ENCODE results near the gene GABRP.
"Not testable (repeated sequence)": the region's sequence is repeated elsewhere in the genome, so short reads cannot be mapped to it uniquely, and the experiment has no call there.

The GABRP gene, protein sequence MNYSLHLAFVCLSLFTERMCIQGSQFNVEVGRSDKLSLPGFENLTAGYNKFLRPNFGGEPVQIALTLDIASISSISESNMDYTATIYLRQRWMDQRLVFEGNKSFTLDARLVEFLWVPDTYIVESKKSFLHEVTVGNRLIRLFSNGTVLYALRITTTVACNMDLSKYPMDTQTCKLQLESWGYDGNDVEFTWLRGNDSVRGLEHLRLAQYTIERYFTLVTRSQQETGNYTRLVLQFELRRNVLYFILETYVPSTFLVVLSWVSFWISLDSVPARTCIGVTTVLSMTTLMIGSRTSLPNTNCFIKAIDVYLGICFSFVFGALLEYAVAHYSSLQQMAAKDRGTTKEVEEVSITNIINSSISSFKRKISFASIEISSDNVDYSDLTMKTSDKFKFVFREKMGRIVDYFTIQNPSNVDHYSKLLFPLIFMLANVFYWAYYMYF

DNA sequence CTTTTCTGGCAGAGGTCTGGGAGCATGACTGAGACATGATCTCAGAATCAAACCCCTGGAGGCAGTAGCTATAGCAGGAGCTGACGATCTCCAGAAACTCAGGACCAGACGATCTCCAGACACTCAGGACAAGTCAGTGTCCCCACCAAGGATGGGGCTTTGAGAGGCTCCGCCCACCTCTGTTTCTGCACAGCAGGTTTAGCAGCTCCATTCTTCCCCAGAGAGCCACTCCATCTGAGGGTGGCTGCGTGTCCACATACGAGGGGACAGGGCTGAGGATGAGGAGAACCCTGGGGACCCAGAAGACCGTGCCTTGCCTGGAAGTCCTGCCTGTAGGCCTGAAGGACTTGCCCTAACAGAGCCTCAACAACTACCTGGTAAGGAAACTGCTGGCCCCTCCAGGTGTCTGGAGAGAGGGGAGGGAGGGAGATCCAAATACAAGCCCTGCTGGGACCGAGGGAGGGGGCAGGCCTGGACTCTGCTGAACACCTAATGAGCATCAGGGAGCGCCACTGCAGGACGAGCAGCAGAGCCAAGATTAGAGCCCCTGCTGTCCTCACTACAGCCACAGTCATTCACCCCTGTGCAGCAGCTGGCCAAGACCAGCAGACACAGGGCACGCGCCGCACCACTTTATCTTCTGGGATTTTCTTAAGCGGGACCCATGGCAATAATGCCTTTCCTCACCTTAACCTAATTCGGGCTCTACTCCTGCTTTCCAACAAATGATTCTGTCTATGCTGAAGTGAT lies at the start of gene GABRP:
Gene GABRP (plus strand): TSS at position 228 of the 750 bp plus-strand sequence. CDS start 4,891 bp downstream, outside the sequence.
- DNase-seq (ENCODE audit: low spot score) = no peak

GRCh38 chr5:170736966-170737365 lies 46.6 kb upstream of the GABRP start:
- DNase-seq (ENCODE audit: low spot score) = no peak

- DNase-seq (ENCODE audit: low spot score) = no peak
These were observed 45.9 kb upstream of the GABRP start for GRCh38 chr5:170737591-170737990.

- DNase-seq (ENCODE audit: low spot score) = no peak
These were observed 44.7 kb upstream of the GABRP start for GRCh38 chr5:170738840-170739239.

DNA sequence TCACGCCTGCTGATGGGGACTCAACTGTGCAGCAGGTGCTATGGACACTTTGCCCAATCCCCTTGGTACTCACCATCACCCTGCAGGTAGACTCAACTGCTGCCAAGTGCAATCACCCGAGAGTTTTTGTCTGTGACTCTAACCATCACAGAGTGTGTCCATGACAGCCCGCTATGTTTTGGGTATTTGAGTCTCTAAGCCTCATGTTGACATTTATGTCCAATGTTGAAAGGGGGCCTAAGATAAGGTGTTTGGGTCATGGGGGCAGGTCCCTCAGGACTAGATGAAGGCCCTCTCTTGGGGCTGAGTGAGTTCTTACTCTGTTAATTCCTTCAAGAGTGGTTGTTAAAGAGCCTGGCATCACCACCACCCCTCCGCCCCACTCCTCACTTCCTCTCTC lies 44.1 kb upstream of the GABRP start:
- DNase-seq (ENCODE audit: low spot score) = no peak

DNA sequence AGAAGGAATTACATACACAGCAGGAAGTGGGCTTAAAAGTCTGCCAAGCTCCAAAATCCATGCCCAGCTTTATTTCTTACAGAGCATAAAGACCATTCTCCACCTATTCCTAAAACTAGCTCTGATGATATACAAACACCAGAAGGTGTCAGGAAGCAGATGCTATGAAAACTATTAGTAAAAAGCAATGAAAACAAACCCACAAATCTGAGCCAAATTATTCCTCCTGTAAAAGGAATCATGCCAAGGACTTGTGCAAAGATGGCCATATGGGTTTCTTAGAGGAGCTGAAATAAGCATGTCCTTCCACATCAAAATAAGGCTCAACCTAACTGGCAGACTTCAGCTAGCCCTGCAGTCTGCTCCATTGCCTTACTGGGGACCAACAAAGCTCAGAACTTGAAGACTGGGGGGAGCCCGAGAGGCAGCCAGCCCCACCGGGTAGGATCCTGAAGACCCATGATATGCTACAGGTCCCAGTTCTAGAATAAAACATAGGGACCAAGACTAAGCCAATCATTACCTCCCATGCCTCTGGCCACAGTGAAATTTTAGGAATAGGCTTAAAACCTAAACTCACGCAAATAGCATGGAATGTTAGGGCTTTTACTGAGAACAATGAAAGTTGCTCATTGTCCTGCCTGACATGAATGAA lies 42.8 kb upstream of the GABRP start:
- DNase-seq (ENCODE audit: low spot score) = no peak

- DNase-seq (ENCODE audit: low spot score) = no peak
These were observed 41.7 kb upstream of the GABRP start for GRCh38 chr5:170741801-170742200.

- no peak for DNase-seq (ENCODE audit: low spot score)
These were observed 39.7 kb upstream of the GABRP start for GRCh38 chr5:170743876-170744212.

GRCh38 chr5:170745481-170746071 lies 37.9 kb upstream of the GABRP start:
- DNase-seq (ENCODE audit: low spot score) = no peak

- DNase-seq (ENCODE audit: low spot score) = no peak
These were observed 37.2 kb upstream of the GABRP start for GRCh38 chr5:170746075-170746960.

- DNase-seq (ENCODE audit: low spot score) = no peak
These were observed 36.6 kb upstream of the GABRP start for GRCh38 chr5:170746961-170747340.

DNA sequence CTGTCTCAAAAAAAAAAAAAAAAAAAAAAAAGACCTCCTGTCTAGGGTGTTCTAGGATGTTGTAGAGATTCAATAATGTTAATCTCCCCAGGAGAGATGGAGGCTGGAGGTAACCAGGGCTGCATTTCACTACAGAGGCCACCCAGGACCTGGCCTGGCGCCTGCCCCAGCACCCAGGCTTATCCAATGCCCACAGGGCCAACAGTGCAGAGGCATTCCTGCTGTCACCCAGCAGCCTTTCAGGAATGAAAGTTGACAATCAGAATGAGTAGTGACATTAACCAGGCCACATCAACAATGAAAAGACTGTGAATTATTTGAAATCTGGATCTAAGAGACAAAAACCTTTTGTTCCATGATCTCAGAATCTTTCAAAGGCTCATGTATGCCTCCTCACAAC lies 36.2 kb upstream of the GABRP start:
- DNase-seq (ENCODE audit: low spot score) = no peak

DNA sequence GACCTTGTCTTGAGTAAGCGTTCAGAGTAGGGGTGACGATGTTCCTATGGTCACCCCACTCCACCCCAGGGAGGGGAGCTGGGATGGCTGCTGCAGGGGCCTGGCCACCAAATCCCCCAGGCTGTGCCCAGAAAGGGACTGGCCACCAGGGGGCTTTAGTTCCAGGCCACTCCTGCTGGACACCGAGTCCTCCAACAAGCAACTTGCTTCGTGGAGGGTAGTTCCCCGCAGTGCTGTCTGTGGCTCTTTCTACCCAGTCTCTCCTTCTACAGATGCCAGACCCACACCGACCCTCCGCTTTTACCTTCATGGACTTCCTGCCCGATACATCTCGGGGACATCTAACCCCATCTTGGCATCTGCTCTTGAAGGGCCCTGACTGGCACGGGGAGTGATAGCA lies 35.7 kb upstream of the GABRP start:
- DNase-seq (ENCODE audit: low spot score) = no peak

GRCh38 chr5:170748951-170749471 lies 34.5 kb upstream of the GABRP start:
- DNase-seq (ENCODE audit: low spot score) = no peak

DNA sequence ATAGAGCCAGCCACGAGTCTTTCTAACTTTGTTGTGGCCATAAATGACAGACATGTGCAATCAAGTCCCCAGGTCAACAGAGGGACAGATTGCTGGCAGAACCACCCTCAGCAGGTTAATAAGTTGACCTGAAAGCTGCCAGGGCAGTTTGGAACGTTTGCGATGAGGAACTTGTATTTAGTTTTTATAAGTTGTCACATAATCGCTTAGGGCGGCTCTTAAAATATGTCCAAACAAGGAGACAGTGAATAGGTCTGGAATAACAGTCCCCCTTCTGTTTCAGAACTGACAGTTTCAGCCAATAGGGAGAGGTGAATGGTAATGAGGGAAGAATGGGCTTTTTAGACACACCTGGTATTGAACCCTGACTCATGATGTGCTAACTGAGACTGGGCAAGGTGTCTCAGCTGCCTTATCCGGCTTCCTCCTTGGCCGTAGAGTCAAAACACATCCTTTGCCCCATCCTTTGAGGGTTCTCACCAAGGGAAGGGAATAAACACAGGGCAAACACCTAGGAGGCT lies 33.6 kb upstream of the GABRP start:
- no peak for DNase-seq (ENCODE audit: low spot score)

DNA sequence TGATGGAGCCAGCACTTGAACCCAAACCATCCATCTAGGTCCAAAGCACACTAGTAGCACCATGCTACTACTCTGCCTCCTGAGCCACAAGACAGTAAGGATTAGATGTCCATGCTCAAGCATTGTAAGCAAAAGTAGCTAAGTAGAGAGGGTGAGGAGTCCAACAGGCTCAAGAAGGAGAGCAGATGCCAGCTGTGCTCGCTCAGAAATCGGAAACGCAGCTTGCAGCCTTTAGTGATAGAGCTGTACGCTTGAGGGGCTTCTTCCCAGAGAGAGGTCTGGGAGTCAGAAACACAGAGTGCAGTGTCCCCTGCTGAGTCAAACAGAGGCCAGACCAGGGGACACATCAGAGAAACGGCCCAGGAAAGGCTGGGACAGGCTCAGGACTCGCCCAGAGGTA lies 32.7 kb upstream of the GABRP start:
- DNase-seq (ENCODE audit: low spot score) = no peak

DNA sequence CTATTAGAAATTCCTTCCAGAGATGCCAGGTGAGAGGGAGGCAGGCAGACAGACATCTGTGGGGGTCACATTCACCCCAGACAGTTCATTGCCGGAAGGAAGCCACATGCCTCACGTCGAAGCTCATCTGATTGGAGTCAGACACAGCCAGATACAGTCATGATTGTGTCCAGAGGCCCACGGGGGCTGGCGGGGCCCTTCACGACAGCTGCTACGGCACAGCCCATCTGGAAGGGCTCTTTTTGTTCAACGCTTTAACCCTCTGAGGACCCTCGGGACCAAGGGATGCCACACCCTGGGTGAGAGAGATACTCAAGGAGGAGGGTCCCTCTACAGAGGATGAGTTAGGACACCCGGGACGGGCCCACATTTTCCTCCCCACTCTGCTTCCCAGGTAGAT lies 31.9 kb upstream of the GABRP start:
- DNase-seq (ENCODE audit: low spot score) = no peak

DNA sequence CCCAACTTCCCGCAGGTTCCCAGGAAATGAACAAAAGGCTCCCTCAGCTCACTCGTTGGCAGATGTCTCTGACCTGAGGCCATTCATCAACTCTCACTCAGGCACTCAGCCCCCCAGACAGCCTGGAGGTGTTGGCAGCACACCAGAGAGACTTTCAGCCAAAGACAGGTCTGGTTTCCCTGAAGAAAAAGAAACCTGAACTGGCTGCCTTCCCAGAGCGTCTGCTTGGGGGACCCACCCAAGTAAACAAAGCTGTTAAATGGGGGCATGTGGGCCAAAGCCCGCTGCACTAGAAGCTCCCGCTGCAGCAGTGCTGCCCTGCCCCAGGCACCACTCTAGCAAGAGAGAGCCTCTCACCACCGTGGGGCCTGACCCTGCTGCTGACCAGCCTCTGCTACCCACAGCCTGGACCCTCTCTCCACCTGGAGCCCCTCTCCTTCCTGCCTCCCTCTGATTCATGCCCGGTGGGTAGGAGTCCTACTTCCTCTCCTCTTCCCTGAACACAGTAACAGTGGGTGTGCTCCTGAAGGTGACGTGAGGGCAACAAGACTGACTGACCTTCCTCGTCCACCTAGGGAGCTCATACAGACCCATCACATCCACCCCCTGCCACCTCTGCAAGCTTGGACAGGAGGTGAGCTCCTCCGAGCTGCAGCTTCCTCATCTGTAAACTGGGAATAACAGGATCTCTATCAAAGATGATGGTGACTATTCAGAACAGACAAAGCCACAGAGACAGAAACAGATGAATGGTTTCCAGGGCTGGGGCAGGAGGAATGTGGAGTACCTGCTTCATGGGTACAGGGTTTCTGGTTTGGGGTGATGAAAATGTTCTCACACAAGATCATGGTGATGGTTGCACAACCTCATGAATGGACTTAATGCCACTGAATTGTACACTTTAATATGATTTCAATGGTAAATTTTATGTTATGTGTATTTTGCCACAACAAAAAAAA lies 31.0 kb upstream of the GABRP start:
- no peak for DNase-seq (ENCODE audit: low spot score)

- no peak for DNase-seq (ENCODE audit: low spot score)
These were observed 30.2 kb upstream of the GABRP start for GRCh38 chr5:170753311-170753710.

DNA sequence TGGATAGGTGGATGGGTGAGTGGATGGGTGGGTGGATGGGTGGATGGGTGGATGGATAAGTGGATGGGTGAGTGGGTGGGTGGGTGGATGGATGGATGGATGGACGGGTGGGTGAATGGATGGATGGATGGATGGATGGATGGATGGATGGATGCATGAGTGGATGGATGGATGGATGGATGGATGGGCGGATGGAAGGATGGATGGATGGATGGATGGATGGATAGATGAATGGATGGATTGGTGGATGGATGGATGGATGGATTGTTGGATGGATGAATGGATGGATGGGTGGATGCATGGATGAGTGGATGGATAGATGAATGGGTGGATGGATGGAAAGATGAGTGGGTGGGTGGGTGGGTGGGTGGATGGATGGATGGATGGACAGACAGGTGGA lies 29.0 kb upstream of the GABRP start:
- DNase-seq (ENCODE audit: low spot score) = not testable (repeated sequence)

Data from Ammon's horn (tissue), 1 donor.